Ectodermal cell (in vitro differentiated cells): ENCODE results near the gene EPHA1.

Source experiments
- H3K27ac ChIP-seq: 2 replicates; pipeline ENCODE4 v1.7.0; 2013; ENCODE audit warnings: mild to moderate bottlenecking, low read depth, low read length; ENCODE audit not compliant: insufficient read depth, poor library complexity, severe bottlenecking
- H3K27me3 ChIP-seq: 2 replicates; pipeline ENCODE4 v1.7.0; 2013; ENCODE audit warnings: mild to moderate bottlenecking, low read length; ENCODE audit not compliant: insufficient read depth, control insufficient read depth, poor library complexity, severe bottlenecking
- H3K36me3 ChIP-seq: one replicate; pipeline ENCODE4 v1.7.0; 2013; ENCODE audit warnings: low read length; ENCODE audit not compliant: control insufficient read depth, insufficient read depth
- H3K4me1 ChIP-seq: one replicate; pipeline ENCODE4 v1.7.0; 2013; ENCODE audit warnings: low read length; ENCODE audit not compliant: control insufficient read depth, insufficient read depth
- H3K4me3 ChIP-seq: 2 replicates; pipeline ENCODE4 v1.7.0; 2013; ENCODE audit warnings: low read depth, low read length, control low read depth; ENCODE audit not compliant: insufficient read depth
- H3K9me3 ChIP-seq: 2 replicates; pipeline ENCODE4 v1.7.0; 2013; ENCODE audit warnings: mild to moderate bottlenecking, low read length, moderate library complexity; ENCODE audit not compliant: control insufficient read depth
- WGBS, 2 experiments: methylation state at CpG; one replicate each; pipeline ENCODE4 v1.1.7; 2013; ENCODE audit warnings: missing lambda C conversion rate in 2 of 2; 5-methylcytosine and 5-hydroxymethylcytosine counted together

The EPHA1 gene

GRCh38 chr7:143351060-143351459 is 57.6 kb downstream of the EPHA1 start:
- Histone ChIP-seq H3K4me1 (peaks cover 13% of the 10 kb centered on the region), H3K27me3 (peaks cover 10% of the 10 kb centered on the region), H3K36me3 (no peaks in the 10 kb centered on the region), H3K9me3 (no peaks in the 10 kb centered on the region), H3K27ac (no peak overlapping the region), H3K4me3 (no peak overlapping the region)
- 84 to 85% methylated on average over 5 of the region's 5 CpGs for WGBS, 2 experiments

- Histone ChIP-seq H3K4me1 (peaks cover 11% of the 10 kb centered on the region), H3K36me3 (no peaks in the 10 kb centered on the region), H3K9me3 (no peaks in the 10 kb centered on the region), H3K27me3 (peaks cover 23% of the 10 kb centered on the region), H3K27ac (no peak overlapping the region), H3K4me3 (no peak overlapping the region)
- WGBS, 2 experiments: 67 to 76% methylated on average over 3 to 5 of the region's 5 CpGs
Measured at GRCh38 chr7:143347950-143348349, 60.7 kb downstream of the EPHA1 start.

GRCh38 chr7:143346018-143346417 is 62.6 kb downstream of the EPHA1 start:
- Histone ChIP-seq H3K4me1 (no peaks in the 10 kb centered on the region), H3K36me3 (no peaks in the 10 kb centered on the region), H3K4me3 (no peak overlapping the region), H3K9me3 (no peaks in the 10 kb centered on the region), H3K27ac (no peak overlapping the region), H3K27me3 (peaks cover 23% of the 10 kb centered on the region)
- 86 to 89% methylated on average over 4 of the region's 4 CpGs for WGBS, 2 experiments

GRCh38 chr7:143345428-143345900 is 63.2 kb downstream of the EPHA1 start:
- H3K36me3 ChIP-seq: no peaks in the 10 kb centered on the region
- no peaks in the 10 kb centered on the region for H3K4me1 ChIP-seq
- no peak overlapping the region for H3K27ac ChIP-seq
- H3K4me3 ChIP-seq: peak overlapping the region; percentile 27
- no peaks in the 10 kb centered on the region for H3K9me3 ChIP-seq
- peaks cover 23% of the 10 kb centered on the region for H3K27me3 ChIP-seq
- 3 to 4% methylated on average over 35 of the region's 35 CpGs for WGBS, 2 experiments

- Histone ChIP-seq H3K9me3 (no peaks in the 10 kb centered on the region), H3K36me3 (no peaks in the 10 kb centered on the region), H3K27me3 (peaks cover 23% of the 10 kb centered on the region), H3K4me1 (no peaks in the 10 kb centered on the region), H3K27ac (no peak overlapping the region), H3K4me3 (no peak overlapping the region)
- 85 to 88% methylated on average over 3 of the region's 3 CpGs for WGBS, 2 experiments
Measured at GRCh38 chr7:143343596-143343995, 65.1 kb downstream of the EPHA1 start.

GRCh38 chr7:143341842-143342241 is 66.8 kb downstream of the EPHA1 start:
- WGBS, 2 experiments: 94 to 96% methylated on average over 8 of the region's 8 CpGs
- Histone ChIP-seq H3K4me1 (no peaks in the 10 kb centered on the region), H3K4me3 (no peak overlapping the region), H3K36me3 (no peaks in the 10 kb centered on the region), H3K9me3 (no peaks in the 10 kb centered on the region), H3K27ac (no peak overlapping the region), H3K27me3 (peaks cover 22% of the 10 kb centered on the region)
